ENCODE data around the gene SH2D5.

The SH2D5 gene

GRCh38 chr1:20732588-20733359, at the start of gene SH2D5:
Gene SH2D5, minus strand, starts transcription at chr1:20732703. Its CDS starts 4,659 bp downstream, at chr1:20728044.
- peak; percentile 63 for FAIRE-seq

GRCh38 chr1:20775700-20776099, 43.2 kb upstream of the SH2D5 start:
- FAIRE-seq, result peak; percentile 37

GRCh38 chr1:20771780-20772179, 39.3 kb upstream of the SH2D5 start:
- FAIRE-seq, result no peak

GRCh38 chr1:20770314-20771087, 38.0 kb upstream of the SH2D5 start:
- FAIRE-seq, result no peak

- no peak for FAIRE-seq
These were observed 34.8 kb upstream of the SH2D5 start for GRCh38 chr1:20767271-20767670.

GRCh38 chr1:20763417-20763816, 30.9 kb upstream of the SH2D5 start:
- FAIRE-seq, result no peak

GRCh38 chr1:20760322-20760721, 27.8 kb upstream of the SH2D5 start:
- FAIRE-seq, result no peak

GRCh38 chr1:20753589-20753988, 21.1 kb upstream of the SH2D5 start:
- no peak for FAIRE-seq

- FAIRE-seq, result no peak
These were observed 19.0 kb upstream of the SH2D5 start for GRCh38 chr1:20751462-20751990.

GRCh38 chr1:20742671-20743070, 10.2 kb upstream of the SH2D5 start:
- no peak for FAIRE-seq

GRCh38 chr1:20740781-20741180, 8.3 kb upstream of the SH2D5 start:
- no peak for FAIRE-seq

GRCh38 chr1:20739225-20739624, 6.7 kb upstream of the SH2D5 start:
- no peak for FAIRE-seq

- no peak for FAIRE-seq
These were observed 3.1 kb upstream of the SH2D5 start for GRCh38 chr1:20735581-20736111.

- no peak for FAIRE-seq
These were observed 965 bp upstream of the SH2D5 start for GRCh38 chr1:20733360-20733975.

- no peak for FAIRE-seq
These were observed 374 bp downstream of the SH2D5 start for GRCh38 chr1:20732071-20732587.

GRCh38 chr1:20731057-20731991, 1.2 kb downstream of the SH2D5 start:
- FAIRE-seq, result no peak

- no peak for FAIRE-seq
These were observed 1.8 kb downstream of the SH2D5 start for GRCh38 chr1:20730690-20731056.

GRCh38 chr1:20729990-20730689, 2.4 kb downstream of the SH2D5 start:
- no peak for FAIRE-seq

- no peak for FAIRE-seq
These were observed 3.2 kb downstream of the SH2D5 start for GRCh38 chr1:20729155-20729931.
